K562 (cell line): ENCODE data around the gene COL6A1. TPM values are rescaled to one million over a fixed set of nuclear protein-coding genes. Genes with fewer than 3 reads are reported as not detected.

Experiments
- ATAC-seq: fragments of 200-7000 bp; cut with Tn5 transposase; 3 replicates; pipeline ENCODE4 v1.9.1; 2020; ENCODE audit warnings: moderate library complexity
- BruUV-seq: library from RNA; stranded (reverse); fragments of 400-500 nt; replicated peaks from 2 replicates; lab custom pipeline; 2021; lab: Mats Ljungman, UMichigan
- CTCF ChIA-PET: fragments of 300-600 bp; formaldehyde crosslinking; extraction: SDS; loops from one replicate; lab custom pipeline; 2021; ENCODE audit warnings: low intra/inter-chr PET ratio; lab: Yijun Ruan, JAX
- POLR2A ChIA-PET: fragments of 300-600, 350-650 bp; sonication (Branson Sonifier 250); formaldehyde crosslinking; extraction: SDS; loops from one replicate; lab custom pipeline; 2021; ENCODE audit warnings: antibody characterized with exemption, inconsistent platforms; lab: Yijun Ruan, JAX
- DNase-seq, 4 experiments: peaks; one replicate each; pipeline versions ENCODE4 v3.0.0 to v3.0.0-alpha.2; 2011 to 2018; ENCODE audit warnings: low spot score in 3 of 4, mixed read lengths in 3 of 4; ENCODE audit errors: extremely low read depth in 1 of 4
- FAIRE-seq: peaks from 2 replicates; lab custom pipeline; 2011; peaks lifted over from hg19 to GRCh38; lab: Jason Lieb, UNC
- H2AFZ ChIP-seq: 2 replicates; pipeline ENCODE4 v1.6.0; 2011; ENCODE audit warnings: low read depth, low read length, control low read depth, inconsistent platforms
- H3K27ac ChIP-seq: fragments of 200-600 bp; 3 replicates; pipeline ENCODE4 v1.8.0; 2011; ENCODE audit warnings: low read depth, mild to moderate bottlenecking, control low read depth, inconsistent platforms, low read length, moderate library complexity, mixed read lengths; ENCODE audit errors: extremely low read depth
- H3K27me3 ChIP-seq, 2 experiments: fragments of 300-600 bp in 1 of 2; 2 replicates in 1 of 2; 3 replicates in 1 of 2; pipeline versions ENCODE4 v1.6.0 to v1.8.0; 2011; ENCODE audit warnings: inconsistent platforms in 2 of 2, low read length in 2 of 2, mild to moderate bottlenecking in 1 of 2, mixed read lengths in 1 of 2, moderate library complexity in 1 of 2; ENCODE audit not compliant: control insufficient read depth in 2 of 2, insufficient read depth in 2 of 2
- H3K36me3 ChIP-seq: fragments of 300-600 bp; 3 replicates; pipeline ENCODE4 v1.8.0; 2011; ENCODE audit warnings: mild to moderate bottlenecking, low read length, inconsistent platforms; ENCODE audit not compliant: control insufficient read depth, insufficient read depth
- H3K4me1 ChIP-seq, 2 experiments: fragments of 200-600 bp in 1 of 2; replicated peaks in 1 of 2; 2 replicates in 1 of 2; 3 replicates in 1 of 2; pipeline versions ENCODE4 v1.5.1 to v1.8.0; 2011; ENCODE audit warnings: inconsistent platforms in 2 of 2, low read length in 2 of 2, mild to moderate bottlenecking in 1 of 2, mixed read lengths in 1 of 2, moderate library complexity in 1 of 2; ENCODE audit not compliant: control insufficient read depth in 2 of 2, insufficient read depth in 2 of 2
- H3K4me2 ChIP-seq: 2 replicates; pipeline ENCODE4 v1.6.1; 2011; ENCODE audit warnings: low read length, control low read depth, inconsistent platforms, mixed read lengths; ENCODE audit not compliant: insufficient read depth
- H3K4me3 ChIP-seq: fragments of 200-600 bp; sonication (generic), shearing (Covaris generic); 2 replicates; pipeline ENCODE4 v1.5.1; 2016; ENCODE audit warnings: control low read depth, inconsistent platforms
- H3K79me2 ChIP-seq: fragments of 200-600 bp; 3 replicates; pipeline ENCODE4 v1.8.0; 2011; ENCODE audit warnings: low read length, inconsistent platforms; ENCODE audit not compliant: control insufficient read depth, insufficient read depth
- H3K9ac ChIP-seq, 2 experiments: 2 replicates each; pipeline versions ENCODE4 v1.6.0 to v1.6.1; 2011; ENCODE audit warnings: low read depth in 2 of 2, low read length in 2 of 2, control low read depth in 1 of 2, inconsistent platforms in 1 of 2, mild to moderate bottlenecking in 1 of 2, mixed read lengths in 1 of 2; ENCODE audit not compliant: insufficient read depth in 1 of 2
- H3K9me1 ChIP-seq: one replicate; pipeline ENCODE4 v1.6.0; 2011; ENCODE audit warnings: inconsistent platforms, mild to moderate bottlenecking, low read length, moderate library complexity; ENCODE audit not compliant: control insufficient read depth, insufficient read depth
- H3K9me3 ChIP-seq: replicated peaks from 2 replicates; pipeline ENCODE4 v1.5.1; 2011; ENCODE audit warnings: low read depth, low read length, inconsistent platforms; ENCODE audit not compliant: control insufficient read depth, insufficient read depth
- H4K20me1 ChIP-seq: replicated peaks from 2 replicates; pipeline ENCODE4 v1.6.1; 2011; ENCODE audit warnings: low read length, inconsistent platforms, mixed read lengths; ENCODE audit not compliant: control insufficient read depth, insufficient read depth
- BCOR ChIP-seq: fragments of 450-650 bp; IDR thresholded peaks from 2 replicates; pipeline ENCODE4 v1.6.1; 2016
- E2F6 ChIP-seq, 2 experiments: IDR thresholded peaks; 2 replicates each; pipeline ENCODE4 v1.6.1; 2011; ENCODE audit warnings: borderline replicate concordance in 1 of 2, control low read depth in 1 of 2, low read depth in 1 of 2, low read length in 1 of 2, mild to moderate bottlenecking in 1 of 2, mixed read lengths in 1 of 2, moderate library complexity in 1 of 2; ENCODE audit not compliant: insufficient read depth in 1 of 2, insufficient read length in 1 of 2, poor library complexity in 1 of 2, severe bottlenecking in 1 of 2; ENCODE audit errors: extremely low read depth in 1 of 2
- ERF ChIP-seq: fragments of 450-650 bp; formaldehyde crosslinking; IDR thresholded peaks from 2 replicates; pipeline ENCODE4 v1.4.0; 2020; ENCODE audit warnings: mild to moderate bottlenecking, mixed read lengths
- HDAC8 ChIP-seq: fragments of 450-650 bp; IDR thresholded peaks from 2 replicates; pipeline ENCODE4 v1.6.1; 2016; ENCODE audit warnings: mild to moderate bottlenecking, missing genetic modification characterization, moderate library complexity, missing compliant biosample characterization
- HLTF ChIP-seq: fragments of 450-650 bp; IDR thresholded peaks from 2 replicates; pipeline ENCODE4 v1.6.1; 2016
- HMGXB4 ChIP-seq: sonication (generic); formaldehyde crosslinking; IDR thresholded peaks from 2 replicates; pipeline ENCODE4 v1.8.1; 2023; ENCODE audit warnings: mild to moderate bottlenecking, missing genetic modification reagents
- MLX ChIP-seq, 2 experiments: fragments of 450-650 bp in 1 of 2; sonication (generic) in 1 of 2; formaldehyde crosslinking; conservative IDR thresholded peaks; 2 replicates each; pipeline versions ENCODE4 v1.4.0 to v1.8.1; 2020 to 2022; ENCODE audit warnings: mild to moderate bottlenecking in 1 of 2, missing genetic modification reagents in 1 of 2
- NFATC3 ChIP-seq: fragments of 450-650 bp; IDR thresholded peaks from 2 replicates; pipeline ENCODE4 v1.6.1; 2017; ENCODE audit warnings: mild to moderate bottlenecking
- RBM22 ChIP-seq: fragments of 200-400 bp; formaldehyde crosslinking; IDR thresholded peaks from 2 replicates; pipeline ENCODE4 v1.6.1; 2018; ENCODE audit warnings: low read length, low read depth; ENCODE audit not compliant: poor library complexity, severe bottlenecking
- RFX1 ChIP-seq: fragments of 450-650 bp; IDR thresholded peaks from 2 replicates; pipeline ENCODE4 v1.6.1; 2016; ENCODE audit warnings: mild to moderate bottlenecking, moderate library complexity
- TCFL5 ChIP-seq: fragments of 250-450 bp; sonication (Bioruptor Pico); conservative IDR thresholded peaks from 2 replicates; pipeline ENCODE4 v1.6.1; 2021; ENCODE audit warnings: mild to moderate bottlenecking, moderate library complexity, matching md5 sums
- TRIM25 ChIP-seq: fragments of 450-650 bp; IDR thresholded peaks from 2 replicates; pipeline ENCODE4 v1.7.0; 2016; ENCODE audit warnings: borderline replicate concordance
- ZFP36 ChIP-seq: fragments of 150-350 bp; IDR thresholded peaks from 2 replicates; pipeline ENCODE4 v1.6.1; 2018; ENCODE audit warnings: low read length, low read depth; ENCODE audit not compliant: partially characterized antibody
- ZNF324 ChIP-seq: fragments of 250-450 bp; sonication (Bioruptor Pico); IDR thresholded peaks from 2 replicates; pipeline ENCODE4 v1.4.0; 2020; ENCODE audit warnings: mild to moderate bottlenecking
- ZNF79 ChIP-seq: fragments of 250-450 bp; sonication (Bioruptor Pico); IDR thresholded peaks from 2 replicates; pipeline ENCODE4 v1.4.0; 2020; ENCODE audit warnings: low read depth, mild to moderate bottlenecking, moderate library complexity
- WGBS: fragments of 100-300 bp; shearing (Covaris generic); methylation state at CpG from one replicate; pipeline ENCODE4 v1.1.6; 2016; ENCODE audit warnings: low coverage, mixed read lengths; ENCODE audit not compliant: insufficient coverage; ENCODE audit errors: missing lambda C conversion rate; 5-methylcytosine and 5-hydroxymethylcytosine counted together
- in situ Hi-C: fragments of 300-500 bp; cut with MboI; formaldehyde crosslinking; loops from 4 replicates; pipeline ENCODE4 v1.15.0; 2018; ENCODE audit warnings: inconsistent platforms, mixed read lengths
- intact Hi-C: fragments of 100-400 bp; cut with micrococcal nuclease; formaldehyde crosslinking; loops from 2 replicates; pipeline ENCODE4 v1.14.2; 2022
- polyA plus RNA-seq, 8 experiments: library from polyadenylated mRNA; depleted of rRNA in 4 of 8; stranded (reverse) in 5 of 8; unstranded in 3 of 8; fragments of >200 nt; fragmentation: Nextera tagmentation in 2 of 8; fragmentation: Illumina TruSeq in 1 of 8; extraction: Ambion mirVana in 2 of 8; extraction: Trizol in 1 of 8; gene quantifications; 2 replicates each; pipeline versions ENCODE4 v1.2.1 to v1.2.3, GENCODE V29; 2011 to 2014; ENCODE audit warnings: inconsistent platforms in 1 of 8, missing spikeins in 1 of 8
- total RNA-seq, 7 experiments: library from RNA; depleted of rRNA in 6 of 7; stranded (reverse); fragments of >200 nt in 6 of 7; fragmentation: Illumina TruSeq in 2 of 7; extraction: Trizol in 2 of 7; gene quantifications; 2 replicates each; pipeline versions ENCODE4 v1.2.1 to v1.2.3, GENCODE V29; 2011 to 2021; ENCODE audit warnings: low replicate concordance in 1 of 7

The COL6A1 gene
- total and polyA plus RNA-seq, 9 of the 15 experiments (the other 6 are each of a cell fraction or from before 2014, with no cell fraction given), result 0.07 to 1.3 (median 0.14) TPM; not detected in 3

- no TSS peak for BruUV-seq
- Histone ChIP-seq H3K27me3 (no peaks in the 10 kb centered on the region; a peak in 1 of 5 replicates), H3K4me3 (no peak overlapping the region), H3K36me3 (no peaks in the 10 kb centered on the region), H3K9me1 (no peaks in the 10 kb centered on the region), H3K9me3 (peaks cover 3% of the 10 kb centered on the region), H3K4me2 (no peak overlapping the region), H3K79me2 (no peaks in the 10 kb centered on the region), H3K4me1 (peaks cover 0 to 6% of the 10 kb centered on the region in 2 experiments; a peak in 2 of 5 replicates), H3K9ac (no peak overlapping the region), H4K20me1 (no peaks in the 10 kb centered on the region), H2AFZ (no peak overlapping the region), H3K27ac (no peak overlapping the region)
- FAIRE-seq (no peak), DNase-seq (no peak), ATAC-seq (no peak)
- intact Hi-C loops, result no loop called here
- TF ChIP-seq RFX1 (no peak), NFATC3 (no peak), E2F6 (IDR thresholded peaks at IDR 0.05; ENCODE audit: borderline replicate concordance in 1 of 2, extremely low read depth in 1 of 2, insufficient read depth in 1 of 2, insufficient read length in 1 of 2, low read depth in 1 of 2, low read length in 1 of 2, poor library complexity in 1 of 2, severe bottlenecking in 1 of 2) (no peak), ERF (CRISPR knock-in tag) (no peak), BCOR (no peak), MLX (CRISPR knock-in tag; conservative IDR thresholded peaks at IDR 0.05) (no peak), TCFL5 (CRISPR knock-in tag) (no peak), TRIM25 (no peak), ZFP36 (no peak), ZNF324 (CRISPR knock-in tag) (no peak), HDAC8 (tag) (no peak), ZNF79 (CRISPR knock-in tag) (no peak), HLTF (no peak), HMGXB4 (CRISPR knock-in tag) (no peak), RBM22 (no peak)
- in situ Hi-C loops, result no loop called here
- 0% methylated on average over 1 of the region's 1 CpG for WGBS
- ChIA-PET CTCF (no interaction called here), POLR2A (interaction anchor here (1.3 kb wide), 1 partner anchor 18 kb away, joined by 4 read pairs; no protein-coding TSS in a partner anchor)
These were observed 47.1 kb downstream of the COL6A1 start for GRCh38 chr21:46028573-46029091.
